HG03442 (cell line): ENCODE measurements around the gene SGTA.
"Not testable (repeated sequence)": the region's sequence is repeated elsewhere in the genome, so short reads cannot be mapped to it uniquely, and the experiment has no call there.

Source experiments
- ATAC-seq: cut with Tn5 transposase; IDR thresholded peaks from one replicate; pipeline ENCODE4 v1.9.1; 2021; ENCODE audit warnings: mild to moderate bottlenecking, moderate library complexity; ENCODE audit not compliant: unreplicated experiment

SGTA gene

GRCh38 chr19:2716722-2717637 is 66.1 kb downstream of the SGTA start:
- no peak for ATAC-seq

DNA sequence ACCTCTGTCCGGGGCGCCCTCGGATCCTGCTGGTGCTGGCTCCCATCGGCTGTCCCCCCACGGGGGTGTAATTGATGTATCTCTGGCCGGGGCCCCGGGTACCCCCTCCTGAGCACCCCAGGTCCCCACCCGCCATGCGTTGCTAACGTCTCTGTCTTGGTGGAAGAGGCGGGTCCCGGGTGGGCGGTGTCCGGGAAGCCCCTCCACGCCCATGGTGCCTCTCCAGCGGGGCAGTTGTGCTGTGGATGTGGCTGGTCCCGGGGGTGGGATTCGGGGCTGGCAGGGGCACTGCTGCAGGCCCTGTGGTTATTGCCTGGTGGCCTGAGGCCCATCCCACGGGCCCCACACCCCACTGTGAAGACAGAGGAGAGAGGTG is 66.8 kb downstream of the SGTA start:
- no peak for ATAC-seq

GRCh38 chr19:2715470-2716274 is 67.4 kb downstream of the SGTA start:
- no peak for ATAC-seq

DNA sequence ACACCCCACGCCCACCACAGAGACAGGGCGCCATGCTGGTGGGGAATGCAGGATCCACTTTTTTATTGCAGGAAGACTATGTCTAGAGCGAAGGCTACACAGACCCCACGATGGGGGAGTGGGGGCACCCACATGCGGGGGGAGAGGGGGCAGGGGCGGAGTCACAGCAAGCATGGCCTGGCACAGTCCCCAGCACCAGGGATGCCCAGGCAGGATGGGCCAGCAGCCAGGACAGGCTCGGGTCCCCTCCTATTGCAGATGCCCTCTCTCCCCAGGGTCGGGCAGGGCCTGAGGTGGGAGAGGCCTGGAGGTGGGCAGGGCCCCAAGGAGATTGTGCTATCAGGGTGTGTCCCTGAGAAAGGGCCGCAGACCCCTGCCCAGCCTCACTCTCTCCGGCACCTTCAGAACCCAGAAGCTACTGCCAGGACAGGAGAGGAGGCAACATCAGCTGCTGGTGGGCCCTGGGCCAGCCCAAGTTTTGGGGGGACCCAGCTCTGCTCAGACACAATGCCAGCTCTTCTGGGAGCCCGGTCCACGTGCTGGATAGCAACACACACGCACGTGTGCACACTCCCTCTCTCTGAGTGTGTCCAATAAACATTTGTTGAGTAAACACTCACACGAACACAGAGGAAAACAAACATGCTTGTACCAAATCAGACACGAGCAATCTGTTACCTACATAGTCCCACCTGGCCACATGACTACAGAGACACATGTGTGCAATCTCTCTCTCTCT is 68.4 kb downstream of the SGTA start:
- no peak for ATAC-seq

DNA sequence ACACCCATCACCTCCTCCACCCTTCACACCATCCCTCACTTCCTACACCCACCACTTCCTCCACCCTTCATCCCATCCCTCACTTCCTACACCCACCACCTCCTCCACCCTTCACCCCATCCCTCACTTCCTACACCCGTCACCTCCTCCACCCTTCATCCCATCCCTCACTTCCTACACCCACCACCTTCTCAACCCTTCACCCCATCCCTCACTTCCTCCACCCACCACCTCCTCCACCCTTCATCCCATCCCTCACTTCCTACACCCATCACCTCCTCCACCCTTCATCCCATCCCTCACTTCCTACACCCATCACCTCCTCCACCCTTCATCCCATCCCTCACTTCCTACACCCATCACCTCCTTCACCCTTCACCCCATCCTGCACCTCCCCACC is 69.0 kb downstream of the SGTA start:
- ATAC-seq, result not testable (repeated sequence)

DNA sequence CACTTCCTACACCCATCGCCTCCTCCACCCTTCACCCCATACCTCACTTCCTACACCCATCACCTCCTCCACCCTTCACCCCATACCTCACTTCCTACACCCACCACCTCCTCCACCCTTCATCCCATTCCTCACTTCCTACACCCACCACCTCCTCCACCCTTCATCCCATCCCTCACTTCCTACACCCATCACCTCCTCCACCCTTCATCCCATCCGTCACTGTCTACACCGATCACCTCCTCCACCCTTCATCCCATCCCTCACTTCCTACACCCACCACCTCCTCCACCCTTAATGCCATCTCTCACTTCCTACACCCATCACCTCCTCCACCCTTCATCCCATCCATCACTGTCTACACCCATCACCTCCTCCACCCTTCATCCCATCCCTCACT is 69.9 kb downstream of the SGTA start:
- not testable (repeated sequence) for ATAC-seq

- ATAC-seq, result no peak
Measured at GRCh38 chr19:2711875-2712205, 71.2 kb downstream of the SGTA start.

- ATAC-seq, result no peak
Measured at GRCh38 chr19:2711172-2711874, 71.8 kb downstream of the SGTA start.

DNA sequence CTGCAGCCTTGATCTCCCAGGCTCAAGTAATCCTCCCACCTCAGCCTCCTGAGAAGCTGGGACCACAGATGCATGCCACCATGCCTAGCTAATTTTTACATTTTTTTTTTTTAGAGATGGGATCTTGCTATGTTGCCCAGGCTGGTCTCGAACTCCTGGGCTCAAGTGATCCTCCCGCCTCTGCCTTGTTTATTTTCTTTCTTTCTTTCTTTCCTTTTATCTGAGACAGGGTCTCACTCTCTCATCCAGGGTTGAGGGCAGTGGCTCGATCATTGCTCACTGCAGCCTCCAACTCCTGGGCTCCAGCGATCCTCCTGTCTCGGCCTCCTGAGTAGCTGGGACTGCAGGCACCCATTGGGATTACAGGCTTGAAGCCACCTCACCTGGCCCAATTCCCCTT is 76.8 kb downstream of the SGTA start:
- no peak for ATAC-seq
